Left colon (tissue), 2 donors: ENCODE results near the gene G6PD. TPM values are rescaled to one million over a fixed set of nuclear protein-coding genes. Genes with fewer than 3 reads are reported as not detected.

ENCODE experiments used
- total RNA-seq, 2 donors: library from RNA; stranded (reverse); fragmentation: NEBNext Ultra II Directional; extraction: Animal tissue kit (Norgen Biotek cat#: 25700); gene quantifications; one replicate each; pipeline ENCODE4 v1.2.1, GENCODE V29; 2021
- donor health status: DM: no; HTN: no; CAD: no.
- donor health status: DM: yes; HTN: yes; CAD: no.

Gene G6PD
- total RNA-seq, 2 donors from 2014 or later, result 30.5 to 34.2 TPM

Other genes with a start within 250 kb of the G6PD start
- gene FLNA, start 172.2 kb downstream of the G6PD start, total RNA-seq, result 100 to 1,000 TPM in 1 of 2 donors, 10 to 100 TPM in 1; 84.2 to 741 TPM
- 10 to 100 TPM; 31.9 to 33.1 TPM for gene EMD, start 167.6 kb downstream of the G6PD start, total RNA-seq
- gene RPL10, start 148.5 kb downstream of the G6PD start, total RNA-seq, result 1,000 to 10,000 TPM; 2,262 to 2,406 TPM
- 10 to 100 TPM; 23.4 to 26.8 TPM for gene DNASE1L1, start 137.6 kb downstream of the G6PD start, total RNA-seq
- 10 to 100 TPM; 28.8 to 40.8 TPM for gene TAFAZZIN, start 135.3 kb downstream of the G6PD start, total RNA-seq
- 100 to 1,000 TPM; 100 to 105 TPM for gene ATP6AP1, start 118.2 kb downstream of the G6PD start, total RNA-seq
- gene GDI1, start 109.7 kb downstream of the G6PD start, total RNA-seq, result 10 to 100 TPM; 63.3 to 65.0 TPM
- gene FAM50A, start 102.7 kb downstream of the G6PD start, total RNA-seq, result 10 to 100 TPM; 44.4 to 56.7 TPM
- 10 to 100 TPM; 48.9 to 68.2 TPM for gene PLXNA3, start 88.6 kb downstream of the G6PD start, total RNA-seq
- gene LAGE3, start 67.6 kb downstream of the G6PD start, total RNA-seq, result 10 to 100 TPM in 1 of 2 donors, 1 to 10 TPM in 1; 9.8 to 11.5 TPM
- gene UBL4A, start 60.2 kb downstream of the G6PD start, total RNA-seq, result 10 to 100 TPM; 30.5 to 34.5 TPM
- 10 to 100 TPM; 23.8 to 30.0 TPM for gene SLC10A3, start 56.2 kb downstream of the G6PD start, total RNA-seq
- gene FAM3A, start 30.6 kb downstream of the G6PD start, total RNA-seq, result 10 to 100 TPM; 64.3 to 75.0 TPM
- gene IKBKG, start 774 bp upstream of the G6PD start, total RNA-seq, result 10 to 100 TPM; 26.5 to 29.1 TPM
- gene CTAG1A, start 38.3 kb upstream of the G6PD start, total RNA-seq, result not detected
- not detected for gene CTAG1B, start 72.4 kb upstream of the G6PD start, total RNA-seq
- not detected for gene CTAG2, start 106.7 kb upstream of the G6PD start, total RNA-seq
- 1 to 10 TPM; 1.2 to 2.3 TPM for gene GAB3, start 204.2 kb upstream of the G6PD start, total RNA-seq
- 10 to 100 TPM; 25.6 to 41.6 TPM for gene DKC1, start 216.0 kb upstream of the G6PD start, total RNA-seq